Suprapubic skin (tissue), 3 donors: Measurements from ENCODE around the gene TRIM26.

Experiments
- POLR2A ChIP-seq, 2 donors: fragments of 450-650 bp; IDR thresholded peaks; one replicate each; pipeline ENCODE4 v1.6.1; 2017; ENCODE audit warnings: antibody characterized with exemption in 2 of 2, mild to moderate bottlenecking in 2 of 2, moderate library complexity in 2 of 2
- TF ChIP-seq, protein P1 (sequence below), 2 donors: fragments of 200-600 bp in 1 of 2; fragments of 450-650 bp in 1 of 2; sonication (generic) in 1 of 2; IDR thresholded peaks; one replicate each; pipeline ENCODE4 v1.5.1; 2016 to 2019; ENCODE audit warnings: antibody characterized with exemption in 2 of 2, mild to moderate bottlenecking in 1 of 2, moderate library complexity in 1 of 2

DNA sequence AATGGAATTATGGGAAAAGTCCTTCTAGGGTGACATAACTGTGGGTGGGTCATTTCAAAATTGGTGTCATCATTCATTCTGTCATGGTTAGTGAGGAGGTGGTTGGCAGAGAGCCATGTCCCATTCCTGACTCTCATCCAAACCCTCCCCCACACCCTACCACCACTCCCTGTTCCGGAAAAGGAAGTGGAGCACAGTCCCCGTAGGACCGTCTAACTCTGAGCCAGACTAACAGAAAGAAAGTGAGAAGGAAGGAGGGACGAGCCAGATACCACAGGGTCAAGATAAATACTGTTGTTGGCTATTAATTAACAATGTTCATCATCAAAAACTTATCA is 57.0 kb downstream of the TRIM26 start:
- TF ChIP-seq, protein P1, sequence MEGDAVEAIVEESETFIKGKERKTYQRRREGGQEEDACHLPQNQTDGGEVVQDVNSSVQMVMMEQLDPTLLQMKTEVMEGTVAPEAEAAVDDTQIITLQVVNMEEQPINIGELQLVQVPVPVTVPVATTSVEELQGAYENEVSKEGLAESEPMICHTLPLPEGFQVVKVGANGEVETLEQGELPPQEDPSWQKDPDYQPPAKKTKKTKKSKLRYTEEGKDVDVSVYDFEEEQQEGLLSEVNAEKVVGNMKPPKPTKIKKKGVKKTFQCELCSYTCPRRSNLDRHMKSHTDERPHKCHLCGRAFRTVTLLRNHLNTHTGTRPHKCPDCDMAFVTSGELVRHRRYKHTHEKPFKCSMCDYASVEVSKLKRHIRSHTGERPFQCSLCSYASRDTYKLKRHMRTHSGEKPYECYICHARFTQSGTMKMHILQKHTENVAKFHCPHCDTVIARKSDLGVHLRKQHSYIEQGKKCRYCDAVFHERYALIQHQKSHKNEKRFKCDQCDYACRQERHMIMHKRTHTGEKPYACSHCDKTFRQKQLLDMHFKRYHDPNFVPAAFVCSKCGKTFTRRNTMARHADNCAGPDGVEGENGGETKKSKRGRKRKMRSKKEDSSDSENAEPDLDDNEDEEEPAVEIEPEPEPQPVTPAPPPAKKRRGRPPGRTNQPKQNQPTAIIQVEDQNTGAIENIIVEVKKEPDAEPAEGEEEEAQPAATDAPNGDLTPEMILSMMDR (IDR thresholded peaks at IDR 0.05): no peak
- TF ChIP-seq POLR2A (IDR thresholded peaks at IDR 0.05): no peak
